ENCODE measurements around the gene RAB3GAP1.

- TF ChIP-seq EZH2 (IDR thresholded peaks at IDR 0.05; ENCODE audit: borderline replicate concordance, low read depth, low read length, severe bottlenecking), result no peak
- TF ChIP-seq, protein P1, sequence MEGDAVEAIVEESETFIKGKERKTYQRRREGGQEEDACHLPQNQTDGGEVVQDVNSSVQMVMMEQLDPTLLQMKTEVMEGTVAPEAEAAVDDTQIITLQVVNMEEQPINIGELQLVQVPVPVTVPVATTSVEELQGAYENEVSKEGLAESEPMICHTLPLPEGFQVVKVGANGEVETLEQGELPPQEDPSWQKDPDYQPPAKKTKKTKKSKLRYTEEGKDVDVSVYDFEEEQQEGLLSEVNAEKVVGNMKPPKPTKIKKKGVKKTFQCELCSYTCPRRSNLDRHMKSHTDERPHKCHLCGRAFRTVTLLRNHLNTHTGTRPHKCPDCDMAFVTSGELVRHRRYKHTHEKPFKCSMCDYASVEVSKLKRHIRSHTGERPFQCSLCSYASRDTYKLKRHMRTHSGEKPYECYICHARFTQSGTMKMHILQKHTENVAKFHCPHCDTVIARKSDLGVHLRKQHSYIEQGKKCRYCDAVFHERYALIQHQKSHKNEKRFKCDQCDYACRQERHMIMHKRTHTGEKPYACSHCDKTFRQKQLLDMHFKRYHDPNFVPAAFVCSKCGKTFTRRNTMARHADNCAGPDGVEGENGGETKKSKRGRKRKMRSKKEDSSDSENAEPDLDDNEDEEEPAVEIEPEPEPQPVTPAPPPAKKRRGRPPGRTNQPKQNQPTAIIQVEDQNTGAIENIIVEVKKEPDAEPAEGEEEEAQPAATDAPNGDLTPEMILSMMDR (IDR thresholded peaks at IDR 0.05; ENCODE audit: borderline replicate concordance, extremely low read depth, low read length, poor library complexity, severe bottlenecking), result no peak
These were observed 111.2 kb downstream of the RAB3GAP1 start for GRCh38 chr2:135163306-135163705.

All from DND-41 (cell line).